RWPE2 (cell line): ENCODE data around the gene PPP1R8.
"Not testable (repeated sequence)": the region's sequence is repeated elsewhere in the genome, so short reads cannot be mapped to it uniquely, and the experiment has no call there.

Experiments
- ATAC-seq: fragments of 200-7000 bp; cut with Tn5 transposase; 3 replicates; pipeline ENCODE4 v1.9.1; 2021; ENCODE audit warnings: low read depth
- DNase-seq: peaks from one replicate; pipeline ENCODE4 v3.0.0-alpha.2; 2020; ENCODE audit warnings: low spot score
- H3K27ac ChIP-seq: fragments of 450-650 bp; 2 replicates; pipeline ENCODE4 v1.5.1; 2017; ENCODE audit warnings: mild to moderate bottlenecking; ENCODE audit not compliant: poor library complexity, severe bottlenecking
- H3K27me3 ChIP-seq: fragments of 250-450 bp; sonication (Bioruptor Pico); 2 replicates; pipeline ENCODE4 v1.5.1; 2021; ENCODE audit warnings: mild to moderate bottlenecking, moderate library complexity; ENCODE audit not compliant: insufficient read depth, poor library complexity, severe bottlenecking
- H3K36me3 ChIP-seq: fragments of 250-450 bp; sonication (Bioruptor Pico); 2 replicates; pipeline ENCODE4 v1.5.1; 2020; ENCODE audit warnings: low read depth, mild to moderate bottlenecking, moderate library complexity
- H3K4me1 ChIP-seq: fragments of 250-450 bp; sonication (Bioruptor Pico); 2 replicates; pipeline ENCODE4 v1.5.1; 2021; ENCODE audit warnings: mild to moderate bottlenecking, moderate library complexity; ENCODE audit not compliant: insufficient read depth, poor library complexity, severe bottlenecking
- H3K4me3 ChIP-seq: fragments of 250-450 bp; sonication (Bioruptor Pico); 2 replicates; pipeline ENCODE4 v1.5.1; 2021; ENCODE audit warnings: mild to moderate bottlenecking, moderate library complexity; ENCODE audit not compliant: severe bottlenecking
- H3K9me3 ChIP-seq: fragments of 250-450 bp; sonication (Bioruptor Pico); 2 replicates; pipeline ENCODE4 v1.5.1; 2021; ENCODE audit warnings: mild to moderate bottlenecking, moderate library complexity; ENCODE audit not compliant: severe bottlenecking
- TF ChIP-seq, protein P1 (sequence below): fragments of 450-650 bp; IDR thresholded peaks from one replicate; pipeline ENCODE4 v1.5.1; 2017; ENCODE audit warnings: mild to moderate bottlenecking, moderate library complexity; ENCODE audit not compliant: poor library complexity, severe bottlenecking

PPP1R8 gene

GRCh38 chr1:27806758-27807157 is 23.8 kb upstream of the PPP1R8 start:
- H3K27me3 ChIP-seq: no peaks in the 10 kb centered on the region
- no peak overlapping the region for H3K4me3 ChIP-seq
- ATAC-seq (no peak), DNase-seq (no peak)
- H3K36me3 ChIP-seq: peaks cover 34% of the 10 kb centered on the region
- TF ChIP-seq, protein P1, sequence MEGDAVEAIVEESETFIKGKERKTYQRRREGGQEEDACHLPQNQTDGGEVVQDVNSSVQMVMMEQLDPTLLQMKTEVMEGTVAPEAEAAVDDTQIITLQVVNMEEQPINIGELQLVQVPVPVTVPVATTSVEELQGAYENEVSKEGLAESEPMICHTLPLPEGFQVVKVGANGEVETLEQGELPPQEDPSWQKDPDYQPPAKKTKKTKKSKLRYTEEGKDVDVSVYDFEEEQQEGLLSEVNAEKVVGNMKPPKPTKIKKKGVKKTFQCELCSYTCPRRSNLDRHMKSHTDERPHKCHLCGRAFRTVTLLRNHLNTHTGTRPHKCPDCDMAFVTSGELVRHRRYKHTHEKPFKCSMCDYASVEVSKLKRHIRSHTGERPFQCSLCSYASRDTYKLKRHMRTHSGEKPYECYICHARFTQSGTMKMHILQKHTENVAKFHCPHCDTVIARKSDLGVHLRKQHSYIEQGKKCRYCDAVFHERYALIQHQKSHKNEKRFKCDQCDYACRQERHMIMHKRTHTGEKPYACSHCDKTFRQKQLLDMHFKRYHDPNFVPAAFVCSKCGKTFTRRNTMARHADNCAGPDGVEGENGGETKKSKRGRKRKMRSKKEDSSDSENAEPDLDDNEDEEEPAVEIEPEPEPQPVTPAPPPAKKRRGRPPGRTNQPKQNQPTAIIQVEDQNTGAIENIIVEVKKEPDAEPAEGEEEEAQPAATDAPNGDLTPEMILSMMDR: no peak
- H3K27ac ChIP-seq: no peak overlapping the region
- H3K9me3 ChIP-seq: no peaks in the 10 kb centered on the region
- H3K4me1 ChIP-seq: no peaks in the 10 kb centered on the region

DNA sequence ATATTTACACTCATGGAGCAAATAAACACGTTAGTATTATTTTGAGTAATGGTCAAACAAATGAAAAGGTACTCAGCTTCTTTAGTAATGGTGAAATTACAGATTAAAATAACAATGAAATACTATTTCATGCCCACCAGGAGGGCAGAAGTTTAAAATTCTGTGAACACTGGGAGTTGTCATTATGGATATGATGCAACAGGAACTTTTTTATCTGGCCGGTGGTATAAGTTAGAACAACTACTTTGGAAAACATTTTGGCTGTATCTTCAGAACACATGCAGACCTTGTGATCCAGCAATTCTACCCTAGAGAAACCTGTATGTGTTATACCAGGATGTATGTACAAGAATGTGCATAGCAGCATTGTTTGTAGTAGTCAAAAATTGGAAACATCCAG is 23.2 kb upstream of the PPP1R8 start:
- no peaks in the 10 kb centered on the region for H3K27me3 ChIP-seq
- DNase-seq: no peak
- ATAC-seq: no peak
- no peaks in the 10 kb centered on the region for H3K9me3 ChIP-seq
- no peak overlapping the region for H3K4me3 ChIP-seq
- H3K27ac ChIP-seq: no peak overlapping the region
- H3K36me3 ChIP-seq: peaks cover 31% of the 10 kb centered on the region
- H3K4me1 ChIP-seq: no peaks in the 10 kb centered on the region
- TF ChIP-seq, protein P1: no peak

GRCh38 chr1:27808131-27808530 is 22.5 kb upstream of the PPP1R8 start:
- H3K4me1 ChIP-seq, ATAC-seq, H3K27ac ChIP-seq, H3K9me3 ChIP-seq, H3K27me3 ChIP-seq, H3K4me3 ChIP-seq, DNase-seq: not testable (repeated sequence)
- H3K36me3 ChIP-seq: peaks cover 28% of the 10 kb centered on the region

- ATAC-seq: no peak
Observed at GRCh38 chr1:27809883-27810282, 20.7 kb upstream of the PPP1R8 start.

DNA sequence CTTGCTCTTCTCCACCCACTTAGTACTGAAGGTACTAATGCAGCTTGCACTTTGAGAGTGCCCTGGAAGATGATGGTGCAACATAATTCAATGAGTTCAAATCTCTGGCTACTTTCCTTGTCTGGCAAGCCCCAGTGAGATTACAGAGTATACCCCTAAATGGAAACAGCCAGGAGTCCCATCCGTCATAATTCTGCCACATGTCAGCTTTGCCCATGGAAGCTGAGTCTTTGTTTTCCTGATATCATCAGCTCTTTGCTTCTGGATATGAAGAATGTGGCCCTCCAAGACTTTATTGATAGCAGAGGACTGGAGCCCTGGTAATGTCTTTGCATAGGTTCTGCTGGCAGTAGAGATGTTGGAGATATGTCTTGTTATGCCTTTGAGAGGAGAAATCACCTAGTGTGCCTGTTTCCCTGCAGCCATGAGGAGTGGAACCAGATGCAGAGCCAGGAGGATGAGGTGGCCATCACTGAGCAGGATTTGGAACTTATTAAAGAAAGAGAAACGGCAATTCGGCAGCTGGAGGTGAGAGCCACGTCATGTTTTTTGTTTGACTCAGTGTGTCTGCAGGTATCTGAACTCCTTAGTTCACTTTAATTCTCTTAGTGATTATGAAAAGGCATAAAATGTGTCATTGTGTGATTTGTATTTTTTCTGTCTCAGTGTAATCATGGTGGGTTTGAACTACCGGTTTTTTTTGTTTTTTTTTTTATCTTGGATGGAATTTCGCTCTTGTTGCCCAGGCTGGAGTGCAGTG is 18.7 kb upstream of the PPP1R8 start:
- H3K36me3 ChIP-seq: peaks cover 10% of the 10 kb centered on the region
- TF ChIP-seq, protein P1: no peak
- no peak for ATAC-seq
- no peak overlapping the region for H3K27ac ChIP-seq
- H3K9me3 ChIP-seq: no peaks in the 10 kb centered on the region
- H3K4me1 ChIP-seq: no peaks in the 10 kb centered on the region
- no peaks in the 10 kb centered on the region for H3K27me3 ChIP-seq
- DNase-seq: no peak
- no peak overlapping the region for H3K4me3 ChIP-seq

More at GRCh38 chr1:27809883-27810282, 20.7 kb upstream of the PPP1R8 start:
- H3K4me3 ChIP-seq: no peak overlapping the region
- H3K9me3 ChIP-seq: no peaks in the 10 kb centered on the region
- peaks cover 21% of the 10 kb centered on the region for H3K36me3 ChIP-seq
- H3K4me1 ChIP-seq: no peaks in the 10 kb centered on the region
- no peaks in the 10 kb centered on the region for H3K27me3 ChIP-seq
- DNase-seq: no peak
- TF ChIP-seq, protein P1: no peak
- no peak overlapping the region for H3K27ac ChIP-seq
